ENCODE results near the gene TMEM131. TPM values are rescaled to one million over a fixed set of nuclear protein-coding genes. Genes with fewer than 3 reads are reported as not detected.
A peak's percentile ranks its signal among the peaks of the same experiment; 100 is the strongest.

The TMEM131 gene
- total and polyA plus RNA-seq, 2 of the 8 experiments (the other 6 are each of a cell fraction or from before 2014, with no cell fraction given) = 9.7 to 22.9 TPM

- H4K91ac ChIP-seq (replicated peaks; ENCODE audit: insufficient read length, low read length) = no peak overlapping the region
- no peak overlapping the region for H2BK120ac ChIP-seq (replicated peaks; ENCODE audit: low read depth, low read length)
- no peaks in the 10 kb centered on the region for H3K23me2 ChIP-seq (ENCODE audit: low read depth, low read length)
- H3K4me1 ChIP-seq (replicated peaks in 1 of 4; ENCODE audit: control insufficient read depth in 3 of 4, insufficient read depth in 4 of 4, low read length in 3 of 4) = no peaks in the 10 kb centered on the region; a peak in 1 of 7 replicates
- ChIA-PET CTCF (ENCODE audit: partially characterized antibody) (interaction anchor here (0.8 kb wide), 1 partner anchor 25 kb away, joined by 3 read pairs; no protein-coding TSS in a partner anchor), POLR2A (ENCODE audit: partially characterized antibody) (interaction anchor here (0.7 kb wide), 1 partner anchor 714 kb away, joined by 3 read pairs; no protein-coding TSS in a partner anchor)
- no peaks in the 10 kb centered on the region for H3K79me2 ChIP-seq (ENCODE audit: control insufficient read depth in 1 of 2, insufficient read depth in 2 of 2, low read length in 2 of 2)
- 88% methylated on average over 4 of the region's 4 CpGs; no CpG with 5 or more reads in 1 of the 2 experiments for WGBS, 2 experiments (ENCODE audit: extremely low coverage in 1 of 2, insufficient coverage in 1 of 2, insufficient read length in 1 of 2, insufficient replicate concordance in 2 of 2, low coverage in 1 of 2, low lambda C conversion rate in 2 of 2, missing lambda C conversion rate in 1 of 2)
- H3K79me1 ChIP-seq (ENCODE audit: low read depth, low read length) = no peaks in the 10 kb centered on the region; the same call in 1 of the 2 replicates
- H3K27me3 ChIP-seq (replicated peaks in 1 of 4; ENCODE audit: control insufficient read depth in 3 of 4, extremely low read depth in 1 of 4, insufficient read depth in 3 of 4, low read length in 3 of 4) = no peaks in the 10 kb centered on the region; a peak in 2 of 7 replicates
- H2BK12ac ChIP-seq (ENCODE audit: low read depth, low read length) = no peak overlapping the region
- no peak overlapping the region for H2AK5ac ChIP-seq (ENCODE audit: low read depth, low read length)
- H2BK15ac ChIP-seq (ENCODE audit: low read length) = peak overlapping the region; percentile 29; the same call in 1 of the 2 replicates
- H3K14ac ChIP-seq (ENCODE audit: insufficient read length) = no peak overlapping the region
- no peak overlapping the region for H3K4me2 ChIP-seq (ENCODE audit: insufficient read depth in 1 of 2, low read depth in 2 of 2, low read length in 2 of 2)
- no peak overlapping the region for H3K4me3 ChIP-seq (ENCODE audit: extremely low read depth in 1 of 4, insufficient read depth in 2 of 4, low read depth in 3 of 4, low read length in 4 of 4)
- H2BK20ac ChIP-seq (ENCODE audit: low read length) = no peak overlapping the region
- H2BK5ac ChIP-seq (ENCODE audit: low read depth, low read length) = no peak overlapping the region
- no peak overlapping the region for H3K56ac ChIP-seq (replicated peaks; ENCODE audit: insufficient read length, low read depth, low read length)
- DNase-seq (ENCODE audit: low read depth in 1 of 2, low spot score in 2 of 2) (no peak), FAIRE-seq (no peak)
- no peaks in the 10 kb centered on the region for H4K20me1 ChIP-seq (replicated peaks in 1 of 2; ENCODE audit: control insufficient read depth in 1 of 2, insufficient read depth in 2 of 2, low read length in 2 of 2)
- H3K23ac ChIP-seq (ENCODE audit: insufficient read length) = no peak overlapping the region
- TF ChIP-seq NRF1 (IDR thresholded peaks at IDR 0.05; ENCODE audit: low read depth, low read length) = no peak
- no peaks in the 10 kb centered on the region for H3K9me3 ChIP-seq (ENCODE audit: insufficient read depth in 2 of 2, low read depth in 1 of 2, low read length in 1 of 2)
- H4K8ac ChIP-seq (ENCODE audit: extremely low read depth, insufficient read depth, low read length) = no peak overlapping the region
- H3K27ac ChIP-seq (ENCODE audit: low read depth, low read length) = no peak overlapping the region
- H3K18ac ChIP-seq (ENCODE audit: extremely low read depth, low read length) = no peak overlapping the region
- no peak overlapping the region for H3K4ac ChIP-seq (replicated peaks; ENCODE audit: insufficient read length, low read depth, low read length)
- H3K9ac ChIP-seq (replicated peaks in 1 of 4; ENCODE audit: extremely low read depth in 1 of 4, low read depth in 3 of 4, low read length in 3 of 4) = no peak overlapping the region
- H4K5ac ChIP-seq (ENCODE audit: insufficient read length, low read depth, low read length) = no peak overlapping the region
- no peaks in the 10 kb centered on the region for H3K36me3 ChIP-seq (ENCODE audit: control insufficient read depth in 2 of 4, insufficient read depth in 4 of 4, low read length in 3 of 4)
- H2AFZ ChIP-seq (ENCODE audit: low read length) = no peak overlapping the region
Observed at GRCh38 chr2:97781981-97782380, 213.8 kb downstream of the TMEM131 start.

Measured in H1 (cell line).